Loucy (cell line): Measurements from ENCODE around the gene AGT.

Experiments
- H2AFZ ChIP-seq: fragments of 200-600 bp; sonication (generic); 2 replicates; pipeline ENCODE4 v1.6.0; 2016; ENCODE audit warnings: antibody characterized with exemption, mild to moderate bottlenecking, low read length, moderate library complexity
- H3F3A ChIP-seq: fragments of 200-600 bp; 2 replicates; pipeline ENCODE4 v1.6.0; 2016; ENCODE audit warnings: antibody characterized with exemption, low read depth, mild to moderate bottlenecking
- H3K27me3 ChIP-seq: fragments of 200-600 bp; sonication (generic); 2 replicates; pipeline ENCODE4 v1.6.1; 2014; ENCODE audit warnings: low read length, mild to moderate bottlenecking; ENCODE audit not compliant: insufficient read depth, poor library complexity, severe bottlenecking
- H3K36me3 ChIP-seq: fragments of 200-600 bp; sonication (generic); 2 replicates; pipeline ENCODE4 v1.6.1; 2016; ENCODE audit warnings: low read length; ENCODE audit not compliant: insufficient read depth
- H3K4me1 ChIP-seq: fragments of 200-600 bp; sonication (generic); 2 replicates; pipeline ENCODE4 v1.5.1; 2014; ENCODE audit warnings: low read length, mild to moderate bottlenecking; ENCODE audit not compliant: insufficient read depth, poor library complexity, severe bottlenecking
- H3K4me2 ChIP-seq: fragments of 200-600 bp; sonication (generic); 2 replicates; pipeline ENCODE4 v1.6.0; 2014; ENCODE audit warnings: antibody characterized with exemption, low read length, low read depth, mild to moderate bottlenecking; ENCODE audit not compliant: poor library complexity, severe bottlenecking
- H3K4me3 ChIP-seq: fragments of 200-600 bp; sonication (generic); 2 replicates; pipeline ENCODE4 v1.5.1; 2014; ENCODE audit warnings: low read length, mild to moderate bottlenecking, mixed read lengths; ENCODE audit not compliant: poor library complexity, severe bottlenecking
- H3K79me2 ChIP-seq: fragments of 200-600 bp; sonication (generic); 2 replicates; pipeline ENCODE4 v1.6.1; 2014; ENCODE audit warnings: low read length; ENCODE audit not compliant: insufficient read depth
- H3K9ac ChIP-seq: fragments of 200-600 bp; sonication (generic); 2 replicates; pipeline ENCODE4 v1.6.0; 2014; ENCODE audit warnings: mild to moderate bottlenecking, low read depth, low read length, moderate library complexity; ENCODE audit not compliant: poor library complexity, severe bottlenecking
- H3K9me2 ChIP-seq: fragments of 200-600 bp; sonication (generic); replicated peaks from 2 replicates; pipeline ENCODE4 v1.6.1; 2016; ENCODE audit warnings: low read depth, low read length, mixed read lengths
- H3K9me3 ChIP-seq: fragments of 200-600 bp; sonication (generic); 2 replicates; pipeline ENCODE4 v1.6.1; 2014; ENCODE audit warnings: mild to moderate bottlenecking, antibody characterized with exemption, low read length, low read depth; ENCODE audit not compliant: insufficient read depth
- H4K20me1 ChIP-seq: fragments of 200-600 bp; sonication (generic); 2 replicates; pipeline ENCODE4 v1.6.0; 2014; ENCODE audit warnings: antibody characterized with exemption, low read length, mild to moderate bottlenecking; ENCODE audit not compliant: insufficient read depth, poor library complexity, severe bottlenecking
- EZH2phosphoT487 ChIP-seq: fragments of 200-600 bp; IDR thresholded peaks from 2 replicates; pipeline ENCODE4 v1.6.1; 2018; ENCODE audit warnings: antibody characterized with exemption, mild to moderate bottlenecking, moderate library complexity, borderline replicate concordance
- TF ChIP-seq, protein P1 (sequence below): fragments of 200-600 bp; sonication (generic); conservative IDR thresholded peaks from 2 replicates; pipeline ENCODE4 v1.5.1; 2014; ENCODE audit warnings: mild to moderate bottlenecking, antibody characterized with exemption, low read length

The AGT gene

DNA sequence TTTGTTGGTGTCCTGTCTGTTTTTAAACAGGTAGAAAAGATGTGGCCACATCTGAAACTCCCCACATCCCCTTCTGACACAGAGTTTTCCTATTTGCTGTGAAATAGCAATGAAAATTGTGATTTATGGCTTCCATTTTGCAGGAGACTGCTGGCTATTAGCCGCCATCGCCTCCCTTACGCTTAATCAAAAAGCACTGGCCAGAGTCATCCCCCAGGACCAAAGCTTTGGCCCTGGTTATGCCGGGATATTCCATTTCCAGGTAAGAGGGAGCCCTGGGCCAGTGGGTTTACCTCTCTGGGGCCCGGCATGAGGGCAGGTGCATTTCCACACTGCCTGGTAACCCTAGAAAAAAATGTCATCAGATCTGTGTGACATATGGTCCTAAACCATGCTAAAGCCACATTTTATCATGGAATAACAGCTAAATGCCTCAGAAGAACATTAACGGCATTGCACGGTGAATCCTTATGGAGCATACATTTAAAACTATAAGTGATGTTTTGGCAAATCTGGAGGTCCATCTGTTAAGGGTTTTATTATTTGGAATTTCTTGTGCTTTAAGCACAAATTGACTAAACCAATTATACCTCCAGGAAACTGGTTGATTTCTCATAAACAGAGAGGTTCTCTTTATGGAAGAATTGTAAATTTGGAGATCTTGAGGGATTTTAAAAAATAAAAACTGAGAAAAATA, 45.6 kb upstream of the AGT start:
- no peak overlapping the region for H3K4me3 ChIP-seq
- H3K36me3 ChIP-seq: no peaks in the 10 kb centered on the region
- H4K20me1 ChIP-seq: no peaks in the 10 kb centered on the region
- no peaks in the 10 kb centered on the region for H3K4me1 ChIP-seq
- no peak overlapping the region for H3K9ac ChIP-seq
- H3F3A ChIP-seq: no peaks in the 10 kb centered on the region
- H3K79me2 ChIP-seq: no peaks in the 10 kb centered on the region
- H3K9me3 ChIP-seq: no peaks in the 10 kb centered on the region
- no peak overlapping the region for H3K4me2 ChIP-seq
- no peaks in the 10 kb centered on the region for H3K27me3 ChIP-seq
- TF ChIP-seq EZH2phosphoT487: no peak
- TF ChIP-seq, protein P1, sequence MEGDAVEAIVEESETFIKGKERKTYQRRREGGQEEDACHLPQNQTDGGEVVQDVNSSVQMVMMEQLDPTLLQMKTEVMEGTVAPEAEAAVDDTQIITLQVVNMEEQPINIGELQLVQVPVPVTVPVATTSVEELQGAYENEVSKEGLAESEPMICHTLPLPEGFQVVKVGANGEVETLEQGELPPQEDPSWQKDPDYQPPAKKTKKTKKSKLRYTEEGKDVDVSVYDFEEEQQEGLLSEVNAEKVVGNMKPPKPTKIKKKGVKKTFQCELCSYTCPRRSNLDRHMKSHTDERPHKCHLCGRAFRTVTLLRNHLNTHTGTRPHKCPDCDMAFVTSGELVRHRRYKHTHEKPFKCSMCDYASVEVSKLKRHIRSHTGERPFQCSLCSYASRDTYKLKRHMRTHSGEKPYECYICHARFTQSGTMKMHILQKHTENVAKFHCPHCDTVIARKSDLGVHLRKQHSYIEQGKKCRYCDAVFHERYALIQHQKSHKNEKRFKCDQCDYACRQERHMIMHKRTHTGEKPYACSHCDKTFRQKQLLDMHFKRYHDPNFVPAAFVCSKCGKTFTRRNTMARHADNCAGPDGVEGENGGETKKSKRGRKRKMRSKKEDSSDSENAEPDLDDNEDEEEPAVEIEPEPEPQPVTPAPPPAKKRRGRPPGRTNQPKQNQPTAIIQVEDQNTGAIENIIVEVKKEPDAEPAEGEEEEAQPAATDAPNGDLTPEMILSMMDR: no peak
- H3K9me2 ChIP-seq: no peaks in the 10 kb centered on the region
- no peak overlapping the region for H2AFZ ChIP-seq

DNA sequence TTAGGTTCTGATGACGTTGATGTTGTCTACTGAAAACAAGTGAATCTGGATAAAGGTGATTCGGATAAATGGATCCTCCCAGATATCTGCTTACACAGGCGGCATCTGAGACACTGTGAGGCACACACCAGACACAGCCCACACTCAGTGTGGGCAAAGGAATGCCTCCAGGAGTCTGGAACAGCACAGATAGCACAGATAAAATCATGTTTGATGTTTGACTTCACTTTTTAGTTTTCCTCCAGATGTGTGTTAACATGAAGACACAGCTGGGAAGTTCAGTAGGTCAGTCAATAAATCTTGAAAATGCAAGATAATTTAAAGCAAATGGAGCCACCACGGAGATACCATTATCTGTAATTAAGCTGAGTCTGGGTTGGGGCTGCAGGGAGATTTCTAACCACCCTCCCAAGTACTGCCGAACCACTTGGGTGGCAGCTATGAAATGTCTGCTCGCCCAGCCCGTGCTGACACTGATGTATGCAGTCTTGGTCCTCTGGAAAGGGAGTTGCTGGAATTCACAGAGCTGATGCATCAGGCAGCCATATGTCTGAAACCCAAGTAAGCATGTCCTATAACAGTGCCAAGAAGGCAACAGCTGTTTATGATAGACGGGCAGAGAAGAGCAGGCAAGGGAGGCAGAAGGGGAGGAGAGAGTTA, 44.9 kb upstream of the AGT start:
- H3K36me3 ChIP-seq: no peaks in the 10 kb centered on the region
- no peaks in the 10 kb centered on the region for H3K27me3 ChIP-seq
- H3F3A ChIP-seq: no peaks in the 10 kb centered on the region
- H3K9ac ChIP-seq: no peak overlapping the region
- H3K9me2 ChIP-seq: no peaks in the 10 kb centered on the region
- H3K4me3 ChIP-seq: no peak overlapping the region
- H3K4me2 ChIP-seq: no peak overlapping the region
- no peaks in the 10 kb centered on the region for H4K20me1 ChIP-seq
- H3K4me1 ChIP-seq: no peaks in the 10 kb centered on the region
- no peaks in the 10 kb centered on the region for H3K9me3 ChIP-seq
- H2AFZ ChIP-seq: no peak overlapping the region
- TF ChIP-seq EZH2phosphoT487: no peak
- TF ChIP-seq, protein P1: no peak
- H3K79me2 ChIP-seq: no peaks in the 10 kb centered on the region

DNA sequence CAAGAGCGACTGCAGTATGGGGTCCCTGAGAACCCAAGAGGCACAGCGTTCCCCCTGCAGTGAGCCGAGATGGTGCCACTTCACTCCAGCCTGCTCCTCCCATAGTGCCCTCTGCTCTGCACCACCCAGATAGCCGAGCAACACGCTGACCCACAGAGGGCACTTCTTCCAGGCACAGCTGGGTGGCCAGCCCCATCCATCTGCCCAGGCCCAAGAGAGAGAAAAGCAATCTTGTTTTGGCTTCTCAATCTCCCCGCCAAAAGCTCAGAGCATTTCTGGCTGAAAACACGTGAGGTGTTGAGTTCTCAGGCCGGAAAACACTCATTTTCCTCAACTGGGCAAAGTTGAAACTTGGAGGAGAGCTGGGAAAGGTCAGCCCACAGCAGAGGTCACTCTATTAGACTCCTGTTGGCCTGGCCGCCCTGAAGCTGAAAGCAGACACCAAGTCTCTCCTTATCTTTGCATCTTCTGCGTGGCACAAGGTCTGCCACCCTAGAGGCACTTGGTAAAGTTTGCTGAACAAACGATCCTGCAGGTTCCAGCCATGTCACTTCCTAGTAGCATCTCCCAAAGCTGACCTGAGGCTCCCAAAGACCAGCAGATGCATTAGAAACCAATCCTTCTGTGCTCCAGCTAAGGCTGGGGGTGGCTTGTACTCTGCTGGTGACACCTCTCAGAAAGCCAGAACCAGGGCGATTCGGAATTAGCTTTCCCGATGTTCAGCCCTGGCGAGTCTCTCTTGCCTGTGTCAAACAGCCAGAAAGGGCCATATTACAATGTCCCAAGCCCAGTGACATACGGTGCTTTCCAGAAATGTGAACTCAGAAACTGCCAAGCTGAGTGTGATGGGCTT, 44.2 kb upstream of the AGT start:
- Histone ChIP-seq H3K4me3 (no peak overlapping the region), H3K9me3 (no peaks in the 10 kb centered on the region), H3F3A (no peaks in the 10 kb centered on the region), H3K9ac (no peak overlapping the region), H3K4me2 (no peak overlapping the region), H4K20me1 (no peaks in the 10 kb centered on the region), H3K79me2 (no peaks in the 10 kb centered on the region), H3K4me1 (no peaks in the 10 kb centered on the region), H2AFZ (no peak overlapping the region), H3K9me2 (no peaks in the 10 kb centered on the region), H3K36me3 (no peaks in the 10 kb centered on the region), H3K27me3 (no peaks in the 10 kb centered on the region)
- TF ChIP-seq, protein P1: no peak
- no peak for TF ChIP-seq EZH2phosphoT487
